GM19467 (cell line): ENCODE results near the gene GABRB1.

Experiments used
- ATAC-seq: cut with Tn5 transposase; IDR thresholded peaks from one replicate; pipeline ENCODE4 v1.9.1; 2021; ENCODE audit warnings: mild to moderate bottlenecking, moderate library complexity; ENCODE audit not compliant: unreplicated experiment

Gene GABRB1

DNA sequence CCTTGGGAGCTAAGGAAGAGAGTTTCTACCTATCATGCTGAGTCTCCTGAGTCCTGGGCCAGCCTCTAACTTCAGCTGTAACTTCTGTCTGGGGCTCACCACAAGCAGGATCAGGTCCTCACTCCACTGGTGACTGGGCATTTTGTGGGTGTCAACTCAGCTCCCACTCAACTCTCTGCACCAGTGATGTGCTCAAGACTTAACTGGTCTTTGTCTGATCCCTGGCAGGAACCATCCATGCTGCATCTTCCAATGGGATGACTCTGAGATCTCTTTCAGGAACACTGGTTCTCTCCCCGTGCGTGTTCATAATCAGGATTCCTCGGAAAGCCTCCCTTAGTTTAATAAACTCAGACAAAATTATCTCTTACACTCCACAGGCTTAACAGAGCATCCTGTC lies 349.8 kb downstream of the GABRB1 start:
- no peak for ATAC-seq

DNA sequence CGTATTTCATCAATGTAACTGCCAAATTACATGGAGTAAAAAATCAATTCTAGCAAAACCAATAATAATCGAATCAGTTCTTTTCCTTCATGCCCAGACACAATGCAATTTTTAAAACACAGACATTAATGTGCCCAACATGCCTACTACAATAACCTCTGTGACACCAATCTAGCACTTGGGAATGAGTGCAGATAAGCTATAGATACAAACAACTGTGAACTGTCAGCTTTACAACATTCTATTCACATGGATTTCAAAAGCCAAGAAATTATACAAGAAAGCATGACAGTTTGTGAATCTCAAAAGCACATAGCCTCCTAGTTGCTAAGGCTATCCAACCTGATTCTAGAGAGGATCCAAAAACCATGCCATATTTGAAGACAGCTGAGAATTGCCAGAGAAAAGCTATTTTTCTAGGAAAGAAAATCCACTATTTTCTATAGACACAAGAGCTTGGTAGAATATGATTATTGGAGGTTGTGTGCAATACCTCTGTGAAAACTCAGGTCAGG lies 351.5 kb downstream of the GABRB1 start:
- ATAC-seq = no peak

- ATAC-seq = no peak
These were observed 352.6 kb downstream of the GABRB1 start for GRCh38 chr4:47383829-47384427.

- ATAC-seq = no peak
These were observed 354.8 kb downstream of the GABRB1 start for GRCh38 chr4:47386146-47386545.

DNA sequence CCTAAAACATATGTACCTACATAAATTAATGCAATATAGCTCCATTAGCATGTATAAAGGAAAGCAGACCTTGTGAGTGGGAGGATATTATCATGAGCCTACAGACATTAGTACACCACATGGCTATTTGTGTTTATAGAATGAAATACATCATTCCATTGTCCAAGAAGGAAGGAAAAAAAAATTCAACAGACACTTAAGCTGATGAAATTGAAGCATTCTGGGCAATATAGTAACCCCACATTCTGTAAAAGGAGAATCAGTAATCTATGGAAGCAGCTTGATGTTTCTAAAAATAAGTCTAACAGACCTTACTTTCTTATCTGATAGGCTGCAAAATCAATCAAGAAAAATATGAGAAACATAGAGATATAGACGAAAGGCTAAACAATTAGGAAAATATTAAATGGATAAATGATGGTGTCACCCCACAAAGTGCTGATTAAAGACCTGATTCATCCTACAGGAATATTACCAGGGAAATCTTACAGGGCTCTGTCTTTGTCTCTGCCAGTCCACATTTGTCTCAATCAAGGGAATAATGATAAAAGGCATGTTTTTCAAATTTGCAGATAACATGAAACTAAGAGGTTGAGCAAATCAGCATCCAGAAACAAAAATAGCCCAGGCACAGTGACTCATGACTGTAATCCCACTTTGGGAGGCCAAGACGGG lies 355.3 kb downstream of the GABRB1 start:
- no peak for ATAC-seq

GRCh38 chr4:47390428-47391125 lies 359.2 kb downstream of the GABRB1 start:
- no peak for ATAC-seq

- ATAC-seq = no peak
These were observed 359.9 kb downstream of the GABRB1 start for GRCh38 chr4:47391256-47391655.

DNA sequence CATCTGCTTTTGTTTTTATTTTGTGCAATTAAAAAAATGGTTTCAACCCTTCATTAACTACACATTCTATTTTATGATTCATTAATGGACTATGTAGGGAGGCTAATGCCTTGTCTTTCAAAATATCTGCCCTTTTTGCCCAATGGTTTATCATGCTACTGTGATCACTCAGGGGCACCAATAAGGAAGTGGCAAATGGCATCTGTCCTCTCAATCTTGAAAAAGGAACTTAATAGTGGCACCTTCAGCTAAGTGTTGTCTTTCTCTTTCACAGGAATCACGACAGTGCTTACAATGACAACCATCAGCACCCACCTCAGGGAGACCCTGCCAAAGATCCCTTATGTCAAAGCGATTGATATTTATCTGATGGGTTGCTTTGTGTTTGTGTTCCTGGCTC lies 375.0 kb downstream of the GABRB1 start:
- no peak for ATAC-seq

- ATAC-seq = no peak
These were observed 378.9 kb downstream of the GABRB1 start for GRCh38 chr4:47410271-47410670.

GRCh38 chr4:47413521-47413920 lies 382.2 kb downstream of the GABRB1 start:
- ATAC-seq = peak; percentile 78

DNA sequence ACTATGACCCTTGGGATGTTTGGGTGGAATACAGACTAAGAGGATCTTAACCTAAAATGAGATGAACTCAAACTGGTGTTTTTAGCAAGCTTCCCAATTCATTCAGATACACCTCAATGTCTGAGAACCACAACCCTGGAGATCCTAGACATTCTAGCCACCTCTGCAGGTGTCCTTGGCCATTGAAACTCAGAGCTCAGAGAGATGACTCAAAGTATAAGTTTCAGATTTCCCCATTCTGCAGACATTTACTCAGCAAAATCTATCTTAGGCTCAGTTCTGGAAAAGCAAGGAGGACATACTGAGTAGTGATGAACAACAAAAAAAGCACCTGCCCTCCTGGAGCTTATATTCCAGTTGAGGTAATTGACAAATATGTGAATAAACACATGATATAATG lies 384.4 kb downstream of the GABRB1 start:
- ATAC-seq = peak; percentile 55

DNA sequence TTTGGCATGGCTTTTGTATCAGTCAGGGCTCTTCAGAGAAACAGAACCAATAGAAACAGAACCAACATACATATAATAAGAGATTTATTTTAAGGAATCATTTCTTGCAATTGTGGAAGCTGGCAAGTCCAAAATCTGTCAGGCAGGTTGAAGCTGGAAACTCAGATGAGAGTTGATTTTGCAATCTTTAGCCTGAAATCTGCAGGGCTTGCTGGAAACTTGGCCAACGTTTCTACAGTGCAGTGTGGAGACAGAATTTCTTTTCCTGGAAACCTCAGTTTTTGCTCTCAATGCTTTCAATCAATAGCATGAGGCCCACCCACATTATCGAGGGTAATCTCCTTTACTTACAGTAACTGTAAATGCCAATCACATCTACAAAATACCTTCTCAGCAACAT lies 386.8 kb downstream of the GABRB1 start:
- ATAC-seq = no peak

- no peak for ATAC-seq
These were observed 387.9 kb downstream of the GABRB1 start for GRCh38 chr4:47419296-47419695.

DNA sequence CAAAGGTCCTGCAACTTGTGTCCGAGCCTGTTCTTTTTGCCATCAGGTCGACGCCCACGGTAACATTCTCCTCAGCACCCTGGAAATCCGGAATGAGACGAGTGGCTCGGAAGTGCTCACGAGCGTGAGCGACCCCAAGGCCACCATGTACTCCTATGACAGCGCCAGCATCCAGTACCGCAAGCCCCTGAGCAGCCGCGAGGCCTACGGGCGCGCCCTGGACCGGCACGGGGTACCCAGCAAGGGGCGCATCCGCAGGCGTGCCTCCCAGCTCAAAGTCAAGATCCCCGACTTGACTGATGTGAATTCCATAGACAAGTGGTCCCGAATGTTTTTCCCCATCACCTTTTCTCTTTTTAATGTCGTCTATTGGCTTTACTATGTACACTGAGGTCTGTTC lies 394.3 kb downstream of the GABRB1 start:
- no peak for ATAC-seq

DNA sequence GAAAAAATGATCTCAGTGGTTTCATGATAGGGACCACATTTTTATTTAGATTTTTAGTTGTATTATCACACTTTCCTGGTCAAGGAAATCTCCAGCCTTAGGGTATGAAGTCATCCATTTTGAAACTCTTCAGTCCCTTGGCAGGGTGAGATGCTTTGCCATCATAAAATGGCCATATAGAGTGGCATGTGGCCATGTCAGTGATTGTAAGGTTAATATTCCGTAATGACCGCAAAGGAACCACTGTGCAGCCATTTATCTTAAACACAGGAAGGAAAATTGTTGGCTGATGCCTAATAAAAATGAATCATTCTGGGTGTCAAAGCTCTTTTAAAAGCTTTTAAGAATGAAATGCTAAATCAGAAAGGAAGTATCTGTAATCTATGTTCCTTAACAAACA lies 396.6 kb downstream of the GABRB1 start:
- no peak for ATAC-seq

DNA sequence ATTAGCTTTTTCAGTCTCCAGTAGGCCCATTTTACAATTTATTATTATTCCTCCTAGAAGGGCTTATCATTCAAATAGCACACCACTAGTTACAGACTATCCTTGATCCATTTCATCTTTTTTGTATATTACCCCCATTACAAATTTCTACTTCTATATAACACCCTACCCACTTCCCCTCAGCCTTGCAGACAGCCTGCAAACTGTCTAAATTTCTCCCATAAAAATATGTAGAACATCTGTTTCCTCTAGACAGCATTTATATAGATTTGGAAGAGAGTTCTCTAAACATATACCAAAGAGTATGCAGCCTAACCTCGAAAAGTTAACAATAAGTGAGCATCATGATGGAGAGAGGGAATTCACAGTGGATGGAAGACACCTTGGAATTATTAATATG lies 401.4 kb downstream of the GABRB1 start:
- ATAC-seq = no peak

- no peak for ATAC-seq
These were observed 403.6 kb downstream of the GABRB1 start for GRCh38 chr4:47434931-47435330.

GRCh38 chr4:47442980-47443379 lies 411.6 kb downstream of the GABRB1 start:
- ATAC-seq = peak; percentile 70

GRCh38 chr4:47444031-47444430 lies 412.7 kb downstream of the GABRB1 start:
- no peak for ATAC-seq

- ATAC-seq = no peak
These were observed 420.3 kb downstream of the GABRB1 start for GRCh38 chr4:47451657-47452056.

GRCh38 chr4:47462799-47463234 lies 431.4 kb downstream of the GABRB1 start:
- peak; percentile 17 for ATAC-seq
